Smooth muscle cell (in vitro differentiated cells): ENCODE measurements around the gene EPHX1. TPM values are rescaled to one million over a fixed set of nuclear protein-coding genes. Genes with fewer than 3 reads are reported as not detected.

ENCODE experiments used
- DNase-seq: peaks from one replicate; lab custom pipeline; 2025; ENCODE audit not compliant: unreplicated experiment; lab: John Stamatoyannopoulos, UW
- H2AFZ ChIP-seq: fragments of 200-600 bp; sonication (generic); 2 replicates; pipeline ENCODE4 v1.6.0; 2016; ENCODE audit warnings: antibody characterized with exemption, low read depth, mild to moderate bottlenecking
- H3F3A ChIP-seq: fragments of 200-600 bp; sonication (generic); 2 replicates; pipeline ENCODE4 v1.6.0; 2017; ENCODE audit warnings: antibody characterized with exemption, low read depth
- H3K27ac ChIP-seq: fragments of 200-600 bp; sonication (generic); 2 replicates; pipeline ENCODE4 v1.5.1; 2016; ENCODE audit warnings: low read depth, mild to moderate bottlenecking
- H3K27me3 ChIP-seq: fragments of 200-600 bp; sonication (generic); 2 replicates; pipeline ENCODE4 v1.6.1; 2016; ENCODE audit warnings: low read depth, mild to moderate bottlenecking
- H3K36me3 ChIP-seq: fragments of 200-600 bp; sonication (generic); 2 replicates; pipeline ENCODE4 v1.5.1; 2016; ENCODE audit warnings: low read depth
- H3K4me1 ChIP-seq: fragments of 200-600 bp; sonication (generic); 2 replicates; pipeline ENCODE4 v1.5.1; 2016; ENCODE audit warnings: low read depth
- H3K4me2 ChIP-seq: fragments of 200-600 bp; sonication (generic); 2 replicates; pipeline ENCODE4 v1.6.0; 2016; ENCODE audit warnings: mild to moderate bottlenecking
- H3K4me3 ChIP-seq: fragments of 200-600 bp; sonication (generic); 2 replicates; pipeline ENCODE4 v1.5.1; 2016; ENCODE audit warnings: mild to moderate bottlenecking
- H3K79me2 ChIP-seq: fragments of 200-600 bp; sonication (generic); 2 replicates; pipeline ENCODE4 v1.6.0; 2016; ENCODE audit warnings: low read depth, mild to moderate bottlenecking
- H3K9ac ChIP-seq: fragments of 200-600 bp; sonication (generic); 2 replicates; pipeline ENCODE4 v1.6.0; 2016; ENCODE audit warnings: low read depth
- H3K9me3 ChIP-seq: fragments of 200-600 bp; sonication (generic); replicated peaks from 2 replicates; pipeline ENCODE4 v1.5.1; 2016; ENCODE audit warnings: low read depth
- H4K20me1 ChIP-seq: fragments of 200-600 bp; sonication (generic); 2 replicates; pipeline ENCODE4 v1.6.0; 2016; ENCODE audit warnings: low read depth
- WGBS: methylation state at CpG from one replicate; pipeline ENCODE4 v1.1.7; 2016; ENCODE audit warnings: low lambda C conversion rate; 5-methylcytosine and 5-hydroxymethylcytosine counted together
- polyA plus RNA-seq: library from polyadenylated mRNA; unstranded; fragments of >200 nt; fragmentation: Nextera tagmentation; extraction: Ambion mirVana; gene quantifications from 2 replicates; pipeline ENCODE4 v1.2.1, GENCODE V29; 2016
- total RNA-seq: library from RNA; depleted of rRNA; stranded (reverse); fragments of >200 nt; gene quantifications from 2 replicates; pipeline ENCODE4 v1.2.3, GENCODE V29; 2014
- TF ChIP-seq, protein P1 (sequence below): fragments of 200-600 bp; sonication (generic); IDR thresholded peaks from 2 replicates; pipeline ENCODE4 v1.5.1; 2017; ENCODE audit warnings: borderline replicate concordance, mild to moderate bottlenecking, antibody characterized with exemption; ENCODE audit not compliant: insufficient read depth, poor library complexity, severe bottlenecking

EPHX1 gene
- total and polyA plus RNA-seq, 2 experiments from 2014 or later: 16.1 to 22.2 TPM

DNA sequence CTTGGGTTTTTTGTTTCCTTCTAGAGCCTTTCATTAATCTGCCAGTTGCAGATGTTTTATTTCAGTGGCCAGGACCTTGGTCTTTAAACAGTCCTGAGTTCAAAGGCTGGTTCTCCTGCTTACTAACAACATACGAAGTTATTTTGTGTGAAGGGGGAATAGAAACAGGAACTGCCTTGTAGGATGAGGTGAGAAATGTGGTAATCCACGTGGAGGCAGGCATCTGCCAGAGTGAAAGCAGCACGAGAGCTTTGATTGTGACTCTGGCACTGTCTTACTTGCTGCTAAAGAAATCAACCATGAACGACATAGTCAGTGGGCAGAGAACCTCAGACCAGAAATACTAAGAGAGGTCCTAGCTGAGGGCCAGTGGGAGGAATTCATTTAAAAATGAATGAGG is 41.9 kb downstream of the EPHX1 start:
- Histone ChIP-seq H3K27me3 (no peaks in the 10 kb centered on the region), H3K4me1 (no peaks in the 10 kb centered on the region), H2AFZ (no peak overlapping the region), H3F3A (no peaks in the 10 kb centered on the region), H4K20me1 (no peaks in the 10 kb centered on the region), H3K4me3 (no peak overlapping the region), H3K4me2 (no peak overlapping the region), H3K79me2 (no peaks in the 10 kb centered on the region), H3K9me3 (no peaks in the 10 kb centered on the region), H3K9ac (no peak overlapping the region), H3K27ac (no peak overlapping the region), H3K36me3 (no peaks in the 10 kb centered on the region)
- WGBS: 69% methylated on average over 4 of the region's 4 CpGs
- TF ChIP-seq, protein P1, sequence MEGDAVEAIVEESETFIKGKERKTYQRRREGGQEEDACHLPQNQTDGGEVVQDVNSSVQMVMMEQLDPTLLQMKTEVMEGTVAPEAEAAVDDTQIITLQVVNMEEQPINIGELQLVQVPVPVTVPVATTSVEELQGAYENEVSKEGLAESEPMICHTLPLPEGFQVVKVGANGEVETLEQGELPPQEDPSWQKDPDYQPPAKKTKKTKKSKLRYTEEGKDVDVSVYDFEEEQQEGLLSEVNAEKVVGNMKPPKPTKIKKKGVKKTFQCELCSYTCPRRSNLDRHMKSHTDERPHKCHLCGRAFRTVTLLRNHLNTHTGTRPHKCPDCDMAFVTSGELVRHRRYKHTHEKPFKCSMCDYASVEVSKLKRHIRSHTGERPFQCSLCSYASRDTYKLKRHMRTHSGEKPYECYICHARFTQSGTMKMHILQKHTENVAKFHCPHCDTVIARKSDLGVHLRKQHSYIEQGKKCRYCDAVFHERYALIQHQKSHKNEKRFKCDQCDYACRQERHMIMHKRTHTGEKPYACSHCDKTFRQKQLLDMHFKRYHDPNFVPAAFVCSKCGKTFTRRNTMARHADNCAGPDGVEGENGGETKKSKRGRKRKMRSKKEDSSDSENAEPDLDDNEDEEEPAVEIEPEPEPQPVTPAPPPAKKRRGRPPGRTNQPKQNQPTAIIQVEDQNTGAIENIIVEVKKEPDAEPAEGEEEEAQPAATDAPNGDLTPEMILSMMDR: no peak
- DNase-seq: no peak

DNA sequence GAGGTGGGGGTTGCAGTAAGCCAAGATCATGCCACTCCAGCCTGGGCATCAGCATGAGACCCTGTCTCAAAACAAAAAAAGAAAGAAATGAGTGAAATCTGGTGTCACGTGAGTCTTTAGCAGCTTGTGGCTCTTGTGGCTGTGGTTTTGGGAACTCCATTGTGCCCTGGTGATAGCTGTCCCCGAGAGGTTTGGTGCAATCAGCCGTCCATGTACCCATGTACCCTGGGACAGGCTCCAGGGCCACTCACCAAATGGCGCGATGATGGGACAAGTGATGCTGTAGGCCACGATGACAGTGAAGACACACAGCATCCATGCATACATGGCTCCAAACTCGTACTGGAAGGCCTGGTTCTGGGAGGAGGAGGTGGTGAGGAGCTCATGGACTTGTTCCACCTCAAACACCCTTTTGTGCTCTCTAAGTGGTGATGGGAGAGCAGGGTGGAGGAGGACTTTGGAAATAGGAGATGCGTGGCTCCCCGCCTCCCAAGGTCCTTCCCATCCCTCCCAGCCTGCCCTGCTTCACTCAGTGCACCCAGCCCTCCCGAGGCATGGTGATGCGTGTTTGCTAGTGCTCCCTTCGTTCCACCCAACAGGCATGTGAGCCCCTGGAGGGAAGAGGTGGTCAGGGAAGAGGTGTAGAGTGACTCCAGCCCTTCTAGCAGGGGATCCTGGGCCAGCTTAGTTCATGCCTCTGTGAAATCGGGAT is 42.6 kb downstream of the EPHX1 start:
- no peaks in the 10 kb centered on the region for H4K20me1 ChIP-seq
- WGBS: 97% methylated on average over 13 of the region's 13 CpGs
- no peaks in the 10 kb centered on the region for H3K79me2 ChIP-seq
- DNase-seq: no peak
- no peaks in the 10 kb centered on the region for H3K27me3 ChIP-seq
- no peak overlapping the region for H3K4me2 ChIP-seq
- H3K4me1 ChIP-seq: no peaks in the 10 kb centered on the region
- TF ChIP-seq, protein P1: no peak
- no peaks in the 10 kb centered on the region for H3K9me3 ChIP-seq
- no peak overlapping the region for H3K4me3 ChIP-seq
- H3F3A ChIP-seq: no peaks in the 10 kb centered on the region
- H3K9ac ChIP-seq: no peak overlapping the region
- H2AFZ ChIP-seq: no peak overlapping the region
- no peaks in the 10 kb centered on the region for H3K36me3 ChIP-seq
- H3K27ac ChIP-seq: no peak overlapping the region

DNA sequence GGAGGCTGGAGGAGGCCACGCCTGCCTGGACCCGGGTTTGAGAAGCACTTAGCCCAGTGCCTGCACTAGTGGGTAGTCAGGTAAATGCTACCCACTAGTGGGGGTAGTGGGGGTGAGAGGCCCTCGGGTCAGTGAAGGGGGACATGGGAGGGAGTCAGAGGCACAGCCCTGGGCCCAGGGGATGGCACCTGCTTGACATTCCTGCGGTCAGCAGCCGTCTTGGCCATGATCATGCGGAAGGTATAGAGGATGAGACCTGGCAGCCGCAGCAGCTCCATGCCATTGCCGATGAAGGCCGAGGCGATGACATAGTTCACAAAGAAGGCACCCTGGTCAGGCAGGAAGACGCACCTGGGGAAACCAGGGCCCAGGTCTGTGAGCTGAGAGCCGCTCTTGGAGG is 43.5 kb downstream of the EPHX1 start:
- Histone ChIP-seq H3K4me2 (no peak overlapping the region), H3K79me2 (no peaks in the 10 kb centered on the region), H2AFZ (no peak overlapping the region), H3F3A (no peaks in the 10 kb centered on the region), H3K4me3 (no peak overlapping the region), H3K27me3 (no peaks in the 10 kb centered on the region), H3K9ac (no peak overlapping the region), H3K4me1 (no peaks in the 10 kb centered on the region), H3K36me3 (no peaks in the 10 kb centered on the region), H3K9me3 (no peaks in the 10 kb centered on the region), H3K27ac (no peak overlapping the region), H4K20me1 (no peaks in the 10 kb centered on the region)
- TF ChIP-seq, protein P1: no peak
- DNase-seq: no peak
- 95% methylated on average over 12 of the region's 12 CpGs for WGBS

DNA sequence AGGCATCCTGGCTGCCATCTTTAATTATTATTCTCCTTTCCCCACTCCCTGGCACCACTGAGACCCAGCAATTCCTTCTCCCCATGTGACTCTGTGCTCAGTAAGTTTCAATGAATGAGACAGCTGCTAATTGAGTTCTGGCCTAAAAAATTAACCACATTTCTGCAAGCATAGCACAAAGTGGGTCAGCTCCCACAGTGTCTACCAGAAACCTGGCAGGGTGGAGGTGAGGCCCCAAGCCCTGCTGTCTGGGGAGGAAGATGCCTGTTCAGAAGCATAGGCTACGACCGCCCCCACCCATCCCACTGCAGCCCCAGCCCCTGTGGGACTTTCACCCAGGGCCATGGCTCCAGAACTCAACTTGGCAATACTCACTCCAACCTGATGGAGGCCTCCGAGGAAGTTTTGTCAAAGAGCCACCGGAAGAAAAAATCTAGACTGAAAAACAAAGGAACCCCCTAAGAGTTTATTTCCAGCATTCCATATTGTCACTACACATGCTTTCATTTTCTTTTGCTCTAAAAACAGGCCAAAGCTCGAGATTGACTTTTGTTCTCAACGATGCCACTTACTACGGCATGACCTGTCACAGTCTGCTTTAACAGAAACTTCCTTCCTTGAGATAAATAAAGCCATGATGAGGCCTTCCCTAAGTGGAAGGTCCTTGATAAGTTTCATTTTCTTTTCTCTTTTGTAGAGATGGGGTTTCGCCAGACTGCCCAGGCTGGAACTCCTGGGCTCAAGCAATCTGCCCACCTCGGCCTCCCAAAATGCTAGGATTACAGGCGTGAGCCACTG is 45.8 kb downstream of the EPHX1 start:
- H3K9me3 ChIP-seq: no peaks in the 10 kb centered on the region

More for the DNA sequence above, 45.8 kb downstream of the EPHX1 start:
- H3K4me1 ChIP-seq: no peaks in the 10 kb centered on the region
- no peak overlapping the region for H3K4me3 ChIP-seq
- no peaks in the 10 kb centered on the region for H3K36me3 ChIP-seq
- no peak overlapping the region for H3K4me2 ChIP-seq
- H3K27me3 ChIP-seq: no peaks in the 10 kb centered on the region
- H4K20me1 ChIP-seq: no peaks in the 10 kb centered on the region
- no peak for DNase-seq
- TF ChIP-seq, protein P1: no peak
- H3K9ac ChIP-seq: no peak overlapping the region
- H3K27ac ChIP-seq: no peak overlapping the region
- H3F3A ChIP-seq: no peaks in the 10 kb centered on the region
- no peaks in the 10 kb centered on the region for H3K79me2 ChIP-seq
- no peak overlapping the region for H2AFZ ChIP-seq
- 93% methylated on average over 10 of the region's 10 CpGs for WGBS
